CD4-positive, alpha-beta T cell treated with Interleukin-6 at 100 ng/mL for 8 hours (primary cell): ENCODE measurements around the gene ARHGAP10.

ENCODE experiments used
- DNase-seq: peaks from one replicate; pipeline ENCODE4 v3.0.0-alpha.2; 2020; ENCODE audit warnings: mixed read lengths, low spot score

ARHGAP10 gene

GRCh38 chr4:147733716-147734344 is 1.9 kb downstream of the ARHGAP10 start:
- DNase-seq = no peak

DNA sequence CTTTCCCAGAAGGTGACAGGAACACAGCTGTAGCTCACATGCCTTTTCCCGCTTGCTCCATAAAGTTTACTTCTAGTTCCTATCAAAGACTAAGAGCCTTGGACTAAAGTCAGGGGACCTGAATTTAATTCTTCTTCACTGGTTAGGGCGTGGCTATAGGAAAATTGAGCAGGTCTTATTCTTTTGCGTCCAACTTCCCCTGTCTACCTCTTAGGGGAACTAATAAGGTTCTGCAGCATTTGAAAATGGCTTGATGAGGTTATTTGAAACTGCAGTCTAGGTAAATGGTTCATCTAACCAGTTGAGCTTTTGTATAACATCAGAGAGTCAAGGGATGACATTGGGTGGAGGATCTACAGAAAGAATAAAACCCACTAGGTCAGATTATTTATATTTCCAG is 2.6 kb downstream of the ARHGAP10 start:
- DNase-seq = no peak

DNA sequence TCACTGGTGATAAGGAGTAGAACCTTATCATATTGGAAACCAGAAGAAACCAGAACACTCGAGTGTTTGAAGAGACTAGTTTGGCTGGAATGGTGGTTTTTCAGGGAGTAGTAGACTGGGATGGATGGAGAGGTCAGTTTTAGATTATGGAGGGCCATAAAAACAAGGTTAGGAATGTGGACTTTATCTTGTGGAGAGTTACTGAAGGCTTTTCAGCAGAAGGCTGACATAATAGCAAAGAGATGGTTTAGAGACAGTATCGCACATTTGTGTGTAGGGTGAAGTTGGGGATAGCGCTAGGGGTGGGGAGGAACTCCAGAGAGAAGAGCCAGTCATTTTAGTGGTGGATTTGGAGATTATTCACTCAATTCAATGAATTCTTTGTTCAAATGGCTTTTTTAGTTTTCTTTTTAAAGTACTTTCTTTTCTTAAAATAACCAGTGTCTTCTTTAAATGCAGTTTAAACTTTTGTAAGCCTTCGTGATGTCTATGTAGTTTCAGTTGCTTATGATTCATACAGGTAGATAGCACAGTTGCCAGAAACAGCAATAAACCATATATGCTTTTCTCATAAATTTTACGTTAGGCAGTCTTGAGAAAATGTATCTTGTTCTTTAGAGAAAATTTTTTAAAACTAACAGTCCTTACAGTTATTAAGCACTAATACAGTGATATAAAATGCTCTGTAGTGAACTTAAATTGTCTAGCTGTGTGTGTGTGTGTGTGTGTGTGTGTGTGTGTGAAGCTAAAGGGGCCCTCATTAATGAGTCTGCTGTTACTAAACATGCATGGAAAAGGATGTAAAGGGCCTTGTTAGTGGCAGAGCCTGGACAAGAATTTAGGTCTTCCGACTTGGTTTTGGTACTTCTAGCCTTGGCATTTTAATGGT is 3.8 kb downstream of the ARHGAP10 start:
- no peak for DNase-seq

DNA sequence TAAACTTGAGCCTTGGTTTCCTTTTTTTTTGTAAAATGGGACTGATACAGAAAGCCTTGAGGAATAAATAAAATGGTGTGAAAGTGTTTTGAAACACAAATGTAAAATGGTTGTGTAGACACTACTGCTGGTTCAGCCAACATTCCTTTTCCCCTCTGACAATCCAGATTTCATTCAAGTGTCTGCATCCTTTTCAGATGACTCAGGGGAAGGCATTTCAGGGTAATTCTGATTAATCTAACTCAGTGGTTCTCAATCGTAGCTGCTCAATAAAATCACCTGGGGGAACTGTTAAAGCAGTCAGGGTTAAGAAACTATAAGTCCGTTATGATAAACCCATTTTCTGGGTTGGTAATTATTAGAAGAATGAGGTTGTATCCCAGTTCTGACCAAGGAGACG is 4.6 kb downstream of the ARHGAP10 start:
- DNase-seq = no peak

DNA sequence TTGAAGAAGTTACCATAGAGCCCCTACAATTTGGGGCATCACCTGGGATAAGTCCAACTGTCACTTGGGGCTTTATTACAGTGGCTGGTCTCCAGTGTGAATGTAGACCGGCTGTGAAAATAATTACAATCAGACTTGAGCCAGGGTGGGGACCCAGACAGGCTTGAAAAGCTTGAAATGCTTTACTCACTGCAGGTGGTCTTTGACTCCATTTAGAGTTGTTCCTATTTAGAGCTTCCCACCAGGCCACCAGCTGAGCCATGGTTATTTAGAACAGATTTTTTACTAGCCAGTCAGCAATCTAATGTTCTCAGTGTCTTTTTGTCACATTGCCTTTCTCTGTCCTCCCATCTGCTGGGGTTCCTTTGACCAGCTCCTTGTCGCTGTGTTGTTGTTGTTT is 5.7 kb downstream of the ARHGAP10 start:
- no peak for DNase-seq

DNA sequence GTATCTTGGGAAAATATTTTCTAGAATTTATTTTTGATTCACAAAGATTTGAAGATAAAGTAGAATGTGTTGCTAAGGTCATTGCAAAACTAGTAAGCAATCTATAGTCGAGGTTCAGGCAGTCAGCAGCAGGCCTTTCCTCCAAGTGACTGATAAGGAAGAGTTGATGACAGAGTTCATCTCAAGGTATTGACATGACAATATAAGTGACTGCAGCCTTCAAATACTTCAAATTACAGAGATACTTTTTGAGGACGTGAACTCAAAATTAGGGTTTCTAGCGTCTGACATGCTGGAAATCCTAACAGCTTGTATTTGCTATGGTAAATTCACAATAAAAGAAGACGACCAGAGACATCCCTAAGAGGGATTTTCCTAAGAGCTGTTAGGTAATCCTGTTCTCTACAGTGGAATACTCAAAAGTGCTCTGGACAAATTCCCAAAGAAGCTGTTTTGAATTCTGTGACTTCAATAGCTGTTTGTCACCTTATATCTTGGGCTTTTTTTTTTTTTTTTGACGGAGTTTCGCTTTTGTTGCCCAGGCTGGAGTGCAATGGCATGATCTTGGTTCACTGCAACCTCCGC is 7.4 kb downstream of the ARHGAP10 start:
- no peak for DNase-seq

- no peak for DNase-seq
Measured at GRCh38 chr4:147740176-147740575, 8.3 kb downstream of the ARHGAP10 start.

GRCh38 chr4:147741190-147741788 is 9.4 kb downstream of the ARHGAP10 start:
- DNase-seq = no peak

DNA sequence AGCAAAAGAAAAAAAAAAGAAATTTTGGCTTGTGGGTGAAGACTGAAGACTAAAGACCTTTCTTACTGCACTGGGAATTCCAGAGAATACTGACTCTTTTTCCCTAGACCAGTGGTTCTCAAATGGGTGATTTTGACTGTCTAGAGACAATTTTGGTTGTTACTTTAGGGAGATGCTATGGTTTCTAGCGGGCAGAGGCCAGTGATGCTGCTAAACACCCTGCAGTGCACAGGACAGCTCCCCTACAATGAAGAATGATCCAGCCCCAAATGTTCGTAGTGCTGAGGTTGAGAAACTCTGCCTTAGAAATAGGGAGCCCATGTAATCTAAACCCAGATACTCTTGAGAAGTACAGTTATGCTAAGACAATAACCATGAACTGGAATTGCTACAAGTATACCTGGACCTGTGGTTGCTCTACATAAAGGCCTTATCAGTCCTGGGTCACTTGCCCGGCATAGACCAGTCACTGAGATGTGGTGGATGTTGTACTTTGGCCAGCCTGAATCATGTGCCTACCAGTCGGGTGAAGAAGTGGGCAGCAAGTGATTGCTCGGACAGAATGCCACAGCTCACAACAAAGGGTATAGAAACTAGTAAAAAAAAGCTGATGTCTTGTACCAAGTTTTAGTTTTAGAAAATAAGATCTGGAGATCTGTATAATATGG is 16.0 kb downstream of the ARHGAP10 start:
- DNase-seq = no peak

DNA sequence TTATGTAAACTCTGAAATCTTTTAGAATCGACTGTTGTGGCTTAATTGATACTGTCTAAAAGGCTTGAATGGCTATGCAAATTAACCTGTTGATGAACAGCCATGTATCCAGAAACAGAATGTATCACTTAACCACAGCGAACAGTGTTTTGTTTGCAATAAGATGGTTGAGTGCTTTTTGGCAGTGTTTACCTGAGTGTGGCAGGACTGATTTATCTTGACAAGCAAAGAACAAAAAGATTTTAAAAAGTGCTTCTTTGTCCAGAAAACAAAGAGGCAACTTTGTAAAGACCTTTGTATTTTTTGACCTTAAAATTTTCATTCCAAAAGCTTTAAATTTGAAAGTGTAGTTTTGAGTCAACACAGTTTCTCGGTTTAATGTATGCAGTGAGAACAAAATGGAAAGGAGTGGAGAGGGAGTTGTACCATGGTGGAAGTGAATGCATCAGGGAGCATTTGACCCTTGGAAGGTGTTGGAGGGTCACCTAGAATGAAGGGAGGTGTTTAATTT is 18.0 kb downstream of the ARHGAP10 start:
- DNase-seq = no peak

DNA sequence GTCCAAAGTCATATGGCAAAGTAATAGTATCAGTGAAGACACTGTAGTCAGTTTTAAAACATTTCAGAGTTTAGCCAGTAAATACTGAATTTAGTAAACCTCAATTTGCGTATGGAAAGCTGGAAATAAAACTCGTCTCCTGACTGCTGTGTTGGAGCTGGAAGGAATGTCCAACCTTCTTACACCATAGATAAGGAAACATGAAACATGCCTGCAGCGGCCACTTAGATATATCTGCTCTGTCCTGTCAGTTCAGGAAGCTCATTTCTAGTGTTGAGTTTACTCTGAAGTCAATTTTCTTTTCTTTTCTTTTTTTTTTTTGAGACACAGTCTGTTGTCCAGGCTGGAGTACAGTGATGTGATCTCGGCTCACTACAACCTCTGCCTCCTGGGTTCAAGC is 21.2 kb downstream of the ARHGAP10 start:
- DNase-seq = no peak

- no peak for DNase-seq
Measured at GRCh38 chr4:147754037-147754445, 22.2 kb downstream of the ARHGAP10 start.

DNA sequence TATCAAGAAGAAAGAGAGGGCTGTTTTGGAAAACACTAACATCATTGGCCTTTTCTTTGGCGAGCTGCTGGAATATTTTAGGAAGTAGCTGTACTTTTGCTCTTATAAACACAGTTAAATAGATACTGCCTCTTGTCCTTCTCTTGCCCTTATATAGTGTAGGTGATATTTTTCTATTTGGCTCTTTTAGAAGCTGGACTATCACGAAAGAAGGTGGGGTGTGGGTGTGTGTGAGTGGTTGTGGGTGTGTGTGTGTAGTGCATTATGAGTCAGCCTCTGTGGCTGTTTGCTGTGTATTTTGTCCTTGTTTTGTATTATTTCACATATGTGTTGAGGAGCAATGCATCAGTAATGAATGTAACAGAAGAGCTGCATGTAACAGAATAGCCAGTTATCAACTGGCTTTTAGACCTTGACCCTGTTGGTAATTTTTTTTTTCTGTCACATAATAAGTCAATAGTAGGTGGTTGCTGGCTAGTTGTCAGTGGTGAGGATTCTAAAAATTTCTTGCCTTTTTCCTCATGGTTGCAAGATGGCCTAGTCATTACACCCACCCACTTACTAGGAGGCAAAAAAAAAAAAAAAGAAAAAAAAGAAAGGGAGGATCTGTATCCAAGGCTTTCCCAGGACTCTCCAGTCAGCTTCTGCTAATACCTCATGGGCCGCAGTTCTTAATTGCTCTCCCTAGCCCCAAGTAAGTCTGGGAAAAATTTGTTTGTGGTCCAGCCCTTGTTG is 23.8 kb downstream of the ARHGAP10 start:
- no peak for DNase-seq

- no peak for DNase-seq
Measured at GRCh38 chr4:147756417-147756816, 24.5 kb downstream of the ARHGAP10 start.

DNA sequence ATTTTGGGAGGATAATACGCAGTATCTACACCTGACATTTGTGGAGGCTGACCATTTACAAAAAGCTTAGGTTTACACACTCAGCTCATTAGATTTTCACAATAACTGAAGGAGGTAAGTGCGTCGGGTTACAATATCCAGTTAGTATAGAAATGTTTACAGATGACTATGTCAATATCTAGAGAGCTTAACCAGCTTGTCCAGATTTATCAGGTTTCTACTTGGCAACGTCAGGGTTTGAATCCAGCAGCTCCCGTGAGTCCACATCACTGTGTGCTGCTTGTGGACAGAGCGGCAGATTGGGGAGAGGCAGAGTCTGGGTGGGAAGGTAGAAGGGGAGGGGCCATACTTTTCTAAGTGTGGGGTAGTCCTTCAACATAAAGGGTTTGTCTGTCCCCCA is 28.3 kb downstream of the ARHGAP10 start:
- no peak for DNase-seq

DNA sequence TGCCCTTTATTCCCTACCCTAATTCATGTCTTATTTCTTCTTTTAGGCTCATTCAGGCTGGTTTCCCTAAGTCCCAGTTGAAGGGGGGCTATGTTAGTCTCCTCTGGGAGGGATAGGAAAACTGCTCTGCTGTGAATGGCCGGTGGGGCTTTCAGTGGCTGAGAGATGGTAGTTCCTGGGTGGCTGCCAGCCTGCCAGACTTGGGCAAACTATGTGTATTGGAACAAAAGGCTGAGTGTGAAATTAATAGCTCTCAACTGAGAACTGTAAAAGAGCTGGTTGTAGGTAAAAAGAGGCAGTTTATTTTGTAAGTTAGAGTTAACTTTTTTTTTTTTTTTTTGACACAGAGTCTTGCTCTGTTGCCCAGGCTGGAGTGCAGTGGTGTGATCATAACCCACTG is 28.8 kb downstream of the ARHGAP10 start:
- DNase-seq = no peak

GRCh38 chr4:147761218-147761883 is 29.5 kb downstream of the ARHGAP10 start:
- DNase-seq = no peak

GRCh38 chr4:147764337-147764736 is 32.4 kb downstream of the ARHGAP10 start:
- DNase-seq = no peak

GRCh38 chr4:147765121-147765529 is 33.2 kb downstream of the ARHGAP10 start:
- no peak for DNase-seq

DNA sequence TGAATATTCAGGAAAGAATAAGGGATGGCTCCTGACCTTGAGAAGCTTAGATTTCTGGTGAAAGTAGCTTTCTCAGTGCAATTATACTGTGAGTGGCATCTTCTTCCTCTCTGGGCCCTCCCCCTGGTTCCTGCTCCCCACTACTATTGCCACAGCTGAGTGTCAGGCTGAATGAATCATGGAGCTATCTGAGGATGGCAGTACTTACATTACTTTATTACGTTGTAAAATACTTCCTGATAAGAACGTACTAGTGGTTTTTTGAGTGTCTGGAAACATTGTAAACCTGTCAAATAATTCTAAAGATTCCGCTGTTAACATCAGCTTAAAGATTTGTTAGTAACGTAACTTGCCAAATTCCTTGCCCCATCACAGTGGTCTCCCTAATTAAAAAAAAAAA is 36.2 kb downstream of the ARHGAP10 start:
- no peak for DNase-seq

GRCh38 chr4:147769386-147769785 is 37.5 kb downstream of the ARHGAP10 start:
- no peak for DNase-seq
